ENCODE data around the gene RNPS1.

The RNPS1 gene

DNA sequence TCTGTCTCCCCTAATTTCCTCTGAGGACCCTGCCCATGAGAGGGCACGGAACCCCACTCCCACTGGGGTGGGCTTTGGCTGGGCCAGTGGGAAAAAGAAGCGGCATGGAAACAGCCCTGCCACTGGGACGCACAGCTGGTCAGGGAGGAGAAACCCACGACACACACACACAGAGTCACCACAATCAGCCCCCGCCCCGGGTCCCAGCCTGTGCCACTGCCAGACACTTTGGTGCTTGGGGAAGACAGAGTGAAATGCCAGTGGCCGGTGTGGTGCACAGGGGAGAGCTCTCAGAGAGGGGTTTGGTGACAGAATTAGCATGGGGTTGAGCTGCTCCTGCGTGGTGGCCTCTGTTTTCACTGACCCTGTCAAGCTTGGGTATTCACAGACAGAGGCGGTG is 30.7 kb upstream of the RNPS1 start:
- Histone ChIP-seq H3K36me3 (peaks cover 34% of the 10 kb centered on the region), H3K4me3 (ENCODE audit: low read depth, low read length) (no peak overlapping the region), H3K27ac (no peak overlapping the region), H3K27me3 (ENCODE audit: insufficient read depth, low read depth, severe bottlenecking) (no peaks in the 10 kb centered on the region), H3K9me3 (ENCODE audit: severe bottlenecking) (peaks cover 3% of the 10 kb centered on the region)
- DNase-seq: no peak
- TF ChIP-seq, protein P1, sequence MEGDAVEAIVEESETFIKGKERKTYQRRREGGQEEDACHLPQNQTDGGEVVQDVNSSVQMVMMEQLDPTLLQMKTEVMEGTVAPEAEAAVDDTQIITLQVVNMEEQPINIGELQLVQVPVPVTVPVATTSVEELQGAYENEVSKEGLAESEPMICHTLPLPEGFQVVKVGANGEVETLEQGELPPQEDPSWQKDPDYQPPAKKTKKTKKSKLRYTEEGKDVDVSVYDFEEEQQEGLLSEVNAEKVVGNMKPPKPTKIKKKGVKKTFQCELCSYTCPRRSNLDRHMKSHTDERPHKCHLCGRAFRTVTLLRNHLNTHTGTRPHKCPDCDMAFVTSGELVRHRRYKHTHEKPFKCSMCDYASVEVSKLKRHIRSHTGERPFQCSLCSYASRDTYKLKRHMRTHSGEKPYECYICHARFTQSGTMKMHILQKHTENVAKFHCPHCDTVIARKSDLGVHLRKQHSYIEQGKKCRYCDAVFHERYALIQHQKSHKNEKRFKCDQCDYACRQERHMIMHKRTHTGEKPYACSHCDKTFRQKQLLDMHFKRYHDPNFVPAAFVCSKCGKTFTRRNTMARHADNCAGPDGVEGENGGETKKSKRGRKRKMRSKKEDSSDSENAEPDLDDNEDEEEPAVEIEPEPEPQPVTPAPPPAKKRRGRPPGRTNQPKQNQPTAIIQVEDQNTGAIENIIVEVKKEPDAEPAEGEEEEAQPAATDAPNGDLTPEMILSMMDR (IDR thresholded peaks at IDR 0.05; ENCODE audit: low read depth, low read length): no peak

DNA sequence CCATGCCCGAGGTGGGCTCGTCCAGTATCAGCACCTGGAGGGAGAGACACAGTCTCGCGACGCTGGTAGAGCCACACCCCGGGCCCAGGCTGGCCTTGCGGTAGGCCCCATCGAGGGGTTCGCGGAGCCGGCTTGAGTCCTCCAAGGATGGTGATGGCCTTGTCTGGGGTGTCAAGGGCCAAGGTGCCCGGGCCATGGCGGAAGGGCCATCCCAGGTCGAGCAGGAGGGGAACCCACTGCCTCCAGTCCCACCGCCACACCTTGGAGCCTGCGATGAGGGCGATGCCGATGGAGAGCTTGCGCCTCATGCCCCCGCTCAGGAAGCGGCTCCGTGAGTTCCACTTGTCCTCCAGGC is 29.6 kb upstream of the RNPS1 start:
- DNase-seq: no peak
- TF ChIP-seq, protein P1 (IDR thresholded peaks at IDR 0.05; ENCODE audit: low read depth, low read length): no peak
- H3K36me3 ChIP-seq: peaks cover 31% of the 10 kb centered on the region

DNA sequence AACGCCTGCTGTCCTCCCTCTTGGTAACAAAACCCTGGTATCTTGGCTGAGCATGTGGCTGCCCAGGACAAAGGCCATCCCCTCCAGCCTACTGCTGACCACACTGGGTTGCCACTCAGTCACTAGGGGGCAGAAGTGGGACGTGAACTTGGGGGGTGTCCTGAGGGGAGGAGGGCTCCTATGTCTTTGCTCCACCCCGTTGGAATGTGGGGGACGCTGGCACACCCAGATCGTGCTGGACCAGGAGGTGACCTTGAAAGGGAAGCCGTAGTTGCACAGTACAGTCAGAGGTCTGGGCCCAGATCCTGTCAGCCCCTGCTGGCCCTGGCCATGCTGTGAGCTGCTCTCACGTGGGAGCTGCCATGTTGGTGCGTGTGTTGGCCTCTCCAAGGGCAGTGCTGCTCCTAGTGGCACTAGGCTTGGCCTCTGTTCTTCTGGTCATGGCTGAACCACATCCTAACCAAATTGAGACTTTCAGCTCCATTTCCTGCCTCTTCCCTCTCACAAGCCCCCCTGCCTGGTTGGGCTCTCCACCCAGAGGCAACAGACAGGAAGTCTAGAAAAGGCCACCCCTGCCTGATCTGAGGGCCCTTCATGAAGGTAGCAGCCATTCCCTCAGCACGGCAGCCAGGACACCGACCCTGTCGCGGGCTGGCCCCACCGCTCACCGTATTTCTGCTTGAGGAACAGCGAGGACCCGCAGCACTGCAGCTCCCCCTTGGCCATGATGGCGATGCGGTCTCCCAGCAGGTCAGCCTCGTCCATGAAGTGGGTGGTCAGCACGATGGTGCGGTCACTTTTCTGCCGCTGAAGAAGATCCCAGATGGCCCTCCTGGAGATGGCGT is 29.0 kb upstream of the RNPS1 start:
- Histone ChIP-seq H3K27ac (peak overlapping the region; percentile 59), H3K36me3 (peaks cover 35% of the 10 kb centered on the region), H3K27me3 (ENCODE audit: insufficient read depth, low read depth, severe bottlenecking) (no peaks in the 10 kb centered on the region), H3K9me3 (ENCODE audit: severe bottlenecking) (peaks cover 3% of the 10 kb centered on the region), H3K4me3 (ENCODE audit: low read depth, low read length) (no peak overlapping the region)
- TF ChIP-seq, protein P1 (IDR thresholded peaks at IDR 0.05; ENCODE audit: low read depth, low read length): peak; percentile 80
- peak; percentile 78 for DNase-seq

More for the DNA sequence above, 29.6 kb upstream of the RNPS1 start:
- Histone ChIP-seq H3K27me3 (ENCODE audit: insufficient read depth, low read depth, severe bottlenecking) (no peaks in the 10 kb centered on the region), H3K27ac (no peak overlapping the region), H3K4me3 (ENCODE audit: low read depth, low read length) (no peak overlapping the region), H3K9me3 (ENCODE audit: severe bottlenecking) (peaks cover 3% of the 10 kb centered on the region)

DNA sequence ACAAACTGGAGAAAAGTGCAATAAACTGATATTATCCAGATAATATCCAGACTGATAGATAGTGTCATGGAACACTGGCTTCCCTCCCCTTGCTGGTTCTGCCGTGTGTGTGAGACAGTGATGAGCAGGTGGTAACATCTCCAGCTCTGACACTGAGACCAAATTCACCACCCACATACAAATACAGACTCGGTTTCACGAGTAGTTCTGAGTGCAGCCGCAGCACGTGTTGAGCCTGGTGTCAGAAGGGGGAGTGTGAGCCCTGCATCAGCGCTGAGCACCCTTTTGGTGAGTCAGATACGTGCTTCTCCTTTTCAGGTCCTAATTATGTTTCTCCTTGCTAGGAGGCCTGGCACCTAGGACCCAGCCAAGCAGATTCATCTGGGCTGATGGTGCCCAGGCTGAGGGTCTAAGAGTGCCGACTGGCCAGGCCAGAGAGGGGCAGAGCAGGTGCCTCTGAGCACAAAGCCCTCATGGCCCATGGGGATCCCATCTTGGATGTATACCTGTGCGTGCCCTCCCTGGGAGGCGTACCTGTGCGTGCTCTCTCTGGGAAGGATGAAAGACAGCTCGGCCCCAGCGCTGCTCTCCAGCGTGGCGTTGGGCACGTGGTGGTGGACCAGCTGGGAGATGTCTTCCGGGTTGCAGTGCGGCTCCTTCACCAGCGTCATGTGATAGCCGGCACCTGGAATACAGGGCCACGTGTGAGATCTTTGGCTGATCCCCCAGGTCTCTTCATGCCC is 27.3 kb upstream of the RNPS1 start:
- Histone ChIP-seq H3K27me3 (ENCODE audit: insufficient read depth, low read depth, severe bottlenecking) (no peaks in the 10 kb centered on the region), H3K4me3 (ENCODE audit: low read depth, low read length) (no peak overlapping the region), H3K9me3 (ENCODE audit: severe bottlenecking) (no peaks in the 10 kb centered on the region), H3K36me3 (peaks cover 46% of the 10 kb centered on the region), H3K27ac (no peak overlapping the region)
- TF ChIP-seq, protein P1 (IDR thresholded peaks at IDR 0.05; ENCODE audit: low read depth, low read length): no peak
- DNase-seq: no peak

DNA sequence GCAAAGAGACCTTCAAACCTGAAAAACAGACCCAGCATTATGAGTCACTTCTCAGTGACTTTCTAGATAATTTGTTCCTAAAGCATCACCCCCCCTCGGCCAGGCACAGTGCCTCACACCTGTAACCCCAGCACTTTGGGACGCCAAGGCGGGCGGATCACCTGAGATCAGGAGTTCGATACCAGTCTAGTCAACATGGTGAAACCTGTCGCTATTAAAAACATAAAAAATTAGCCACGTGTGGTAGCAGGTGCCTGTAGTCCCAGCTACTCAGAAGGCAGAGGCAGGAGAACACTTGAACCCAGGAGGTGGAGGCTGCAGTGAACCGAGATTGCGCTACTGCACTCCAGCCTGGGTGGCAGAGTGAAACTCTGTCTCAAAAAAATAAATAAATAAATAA is 24.3 kb upstream of the RNPS1 start:
- Histone ChIP-seq H3K9me3 (ENCODE audit: severe bottlenecking) (peaks cover 5% of the 10 kb centered on the region), H3K27me3 (ENCODE audit: insufficient read depth, low read depth, severe bottlenecking) (no peaks in the 10 kb centered on the region), H3K36me3 (peaks cover 58% of the 10 kb centered on the region), H3K4me3 (ENCODE audit: low read depth, low read length) (no peak overlapping the region), H3K27ac (no peak overlapping the region)
- DNase-seq: no peak
- TF ChIP-seq, protein P1 (IDR thresholded peaks at IDR 0.05; ENCODE audit: low read depth, low read length): no peak
